NOMO-1 (cell line): Measurements from ENCODE around the gene MYL12A.
"Not testable (repeated sequence)": the region's sequence is repeated elsewhere in the genome, so short reads cannot be mapped to it uniquely, and the experiment has no call there.

ENCODE experiments used
- DNase-seq, 2 experiments: peaks; one replicate each; lab custom pipeline; 2025; ENCODE audit not compliant: unreplicated experiment in 2 of 2; lab: John Stamatoyannopoulos, UW

Gene MYL12A

GRCh38 chr18:3247240-3248061 lies at the start of gene MYL12A:
MYL12A (plus strand) TSS chr18:3247801; CDS start chr18:3253248, 5,447 bp downstream.
- DNase-seq, result peak; percentile 97 to 98

- not testable (repeated sequence) for DNase-seq
Observed at GRCh38 chr18:3198260-3198860, 49.2 kb upstream of the MYL12A start.

- no peak for DNase-seq
Observed at GRCh38 chr18:3199942-3200645, 47.5 kb upstream of the MYL12A start.

- DNase-seq, result no peak
Observed at GRCh38 chr18:3205239-3205638, 42.4 kb upstream of the MYL12A start.

DNA sequence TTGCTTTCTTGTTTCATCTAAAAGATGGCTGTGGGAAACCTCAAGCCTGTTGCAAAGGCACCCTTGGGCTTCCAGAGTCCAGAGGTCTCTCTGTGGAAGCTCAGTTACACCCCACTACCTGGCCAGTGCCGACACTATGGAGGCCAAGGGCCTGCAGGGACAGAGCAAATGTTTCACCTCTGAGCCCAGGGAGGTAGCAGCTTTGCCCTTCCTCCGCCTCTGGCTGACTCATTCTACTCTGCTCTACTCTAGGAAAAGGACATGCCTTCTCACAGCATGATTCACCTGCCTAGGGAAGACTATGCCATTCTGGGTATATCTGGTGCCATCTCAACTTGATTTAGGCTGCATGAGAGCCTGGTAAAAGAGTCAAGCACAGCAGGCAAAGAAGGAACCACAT lies 40.0 kb upstream of the MYL12A start:
- DNase-seq, result no peak

DNA sequence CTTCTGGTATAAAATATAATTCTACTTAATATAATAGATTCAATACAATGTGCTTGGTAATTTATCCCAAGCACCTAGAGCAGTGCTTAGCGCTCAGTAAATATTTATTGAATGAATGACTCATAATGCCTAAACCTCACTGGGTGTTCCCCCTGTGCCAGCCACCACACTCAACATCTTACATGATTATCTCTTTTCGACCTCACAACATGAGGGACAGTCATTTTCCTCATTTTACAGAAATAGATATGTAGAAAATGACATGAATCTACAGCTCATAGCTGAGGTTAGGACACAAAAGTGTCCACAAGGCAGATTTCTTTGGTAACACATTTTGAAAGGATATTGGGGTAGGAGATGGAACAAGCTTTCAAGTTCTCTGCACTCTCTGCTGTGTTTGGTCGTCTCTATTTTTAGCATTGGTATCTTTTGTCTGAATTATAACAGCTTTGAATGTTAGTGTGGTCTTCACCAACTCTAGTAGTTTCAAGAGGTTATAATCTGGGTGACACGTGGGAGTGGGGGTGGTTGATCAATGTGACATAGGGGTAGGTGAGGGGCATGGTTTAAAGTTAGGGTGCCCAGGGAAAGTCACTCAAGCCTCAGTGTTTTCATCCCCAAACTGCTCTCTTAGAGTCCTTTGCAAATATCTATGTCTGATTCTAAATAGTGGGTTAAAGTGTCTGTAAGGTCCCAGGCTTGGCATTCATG lies 37.6 kb upstream of the MYL12A start:
- no peak for DNase-seq

DNA sequence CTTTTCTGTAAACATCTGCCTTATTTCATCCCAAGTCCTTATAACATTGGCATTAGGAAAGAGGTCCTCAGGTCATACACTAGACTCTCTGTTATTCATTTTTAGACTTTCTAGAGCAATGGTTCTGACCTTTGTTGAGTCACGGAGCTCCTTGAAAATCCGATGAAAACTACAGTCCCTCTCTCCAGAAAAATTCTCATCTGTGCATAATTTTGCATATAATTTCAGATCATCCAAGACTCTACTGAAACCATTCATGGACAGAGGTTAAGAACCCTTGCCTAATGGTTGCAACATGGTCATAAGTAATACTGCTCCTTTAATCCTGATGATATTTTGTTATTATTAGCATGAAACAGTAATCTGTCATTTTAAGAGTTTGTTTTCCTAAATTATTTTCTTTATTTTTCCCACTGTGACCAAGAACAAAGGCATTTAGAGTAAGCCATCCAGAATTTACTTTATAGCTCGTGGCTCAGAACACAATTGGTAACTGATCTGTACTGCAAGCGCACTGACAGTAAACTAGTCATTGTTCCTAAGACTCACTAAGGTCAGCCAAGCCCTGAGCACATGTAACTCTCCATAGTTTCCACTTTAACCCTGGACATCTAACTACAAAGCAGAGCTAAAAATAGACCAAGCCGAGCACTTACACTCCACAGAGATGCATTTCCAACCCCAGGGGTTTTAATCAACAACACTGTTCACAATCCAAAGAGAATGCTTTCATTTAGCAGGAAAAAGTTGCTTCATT lies 36.2 kb upstream of the MYL12A start:
- no peak for DNase-seq

GRCh38 chr18:3212657-3213056 lies 34.9 kb upstream of the MYL12A start:
- DNase-seq, result no peak

- peak in 1 of 2 experiments; percentile 24 for DNase-seq
Observed at GRCh38 chr18:3213300-3214059, 34.1 kb upstream of the MYL12A start.

DNA sequence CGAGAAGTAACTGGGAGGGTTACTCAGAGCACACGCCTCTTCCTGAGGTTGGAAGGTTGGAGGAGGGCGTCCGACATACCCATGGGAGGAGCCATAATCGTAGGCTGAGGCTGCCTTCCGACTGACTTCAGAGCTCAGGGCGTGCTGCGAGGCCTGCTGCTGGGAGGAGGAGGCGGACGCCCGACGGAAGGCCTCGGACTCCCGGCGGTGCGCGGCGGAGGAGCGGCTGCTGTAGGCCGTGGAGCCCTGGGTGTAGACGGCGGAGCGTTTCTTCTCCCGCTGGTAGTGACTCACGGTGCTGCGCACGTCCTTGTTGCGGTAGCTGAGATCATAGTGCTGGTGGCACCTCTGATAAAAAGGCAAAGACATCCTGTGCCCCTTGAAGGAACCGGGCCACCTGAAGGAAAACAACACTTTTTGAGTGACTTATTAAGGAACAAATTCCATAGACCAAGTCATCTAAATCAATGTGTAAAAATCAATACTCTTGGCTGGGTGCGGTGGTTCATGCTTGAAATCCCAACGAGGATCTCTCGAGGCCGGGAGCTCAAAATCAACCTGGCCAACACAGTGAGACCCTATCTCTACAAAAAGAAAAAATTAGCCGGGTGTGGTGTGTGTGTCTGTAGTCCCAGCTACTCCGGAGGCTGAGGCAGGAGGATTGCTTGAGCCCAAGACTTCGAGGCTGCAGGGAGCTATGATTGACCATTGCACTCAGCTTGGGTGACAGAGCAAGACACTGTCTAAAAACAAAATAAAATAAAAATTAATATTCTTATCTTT lies 32.6 kb upstream of the MYL12A start:
- DNase-seq, result no peak

DNA sequence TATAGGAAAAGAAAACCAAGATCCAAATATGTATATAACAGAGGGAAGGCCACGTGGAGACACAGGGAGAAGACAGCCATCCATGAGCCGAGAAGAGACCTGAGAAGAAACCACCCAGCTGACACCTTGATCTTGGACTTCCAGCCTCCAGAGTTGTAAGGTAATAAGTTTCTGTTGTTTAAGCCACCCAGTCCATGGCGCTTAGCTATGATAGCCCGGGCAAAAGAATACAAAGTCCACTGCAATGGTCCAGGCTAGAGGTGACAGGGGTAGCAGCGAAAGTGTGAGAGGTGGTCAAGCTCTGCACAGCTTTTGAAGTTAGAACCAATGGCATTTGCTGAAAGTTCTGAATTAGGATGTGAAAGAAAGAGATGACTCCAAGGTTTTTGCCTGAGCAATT lies 30.6 kb upstream of the MYL12A start:
- no peak for DNase-seq

DNA sequence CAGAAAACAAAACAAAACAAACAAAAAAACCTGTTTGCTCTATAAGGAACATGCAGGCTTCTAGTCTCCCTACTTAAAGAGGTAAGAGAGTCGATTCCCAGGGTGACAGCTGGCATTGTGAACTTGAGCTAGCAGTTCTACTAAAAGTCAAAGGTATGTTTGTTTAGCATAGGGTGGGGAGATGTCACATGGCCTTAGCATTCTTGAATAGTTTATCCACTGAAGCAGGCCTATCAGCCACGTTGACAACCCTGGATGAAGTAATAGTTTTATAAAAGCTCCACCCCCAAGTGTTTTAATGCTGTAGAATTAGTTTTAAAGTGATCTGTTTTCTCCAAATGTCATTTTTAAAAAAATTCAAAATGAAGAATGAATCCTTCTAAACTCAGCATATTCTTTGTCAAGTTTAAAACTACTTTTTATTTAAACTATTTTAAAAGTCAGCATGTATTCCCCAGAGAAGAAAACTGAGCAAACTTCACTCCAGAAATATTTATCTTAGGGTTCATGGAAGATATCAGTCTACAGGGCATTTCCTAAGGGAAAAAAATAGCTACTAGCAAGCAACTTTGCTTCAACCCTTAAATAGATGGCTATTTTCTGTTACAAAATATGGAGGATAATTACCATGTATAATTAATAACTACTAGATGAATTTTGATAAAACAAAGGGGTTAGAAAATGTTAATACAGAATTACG lies 29.5 kb upstream of the MYL12A start:
- DNase-seq, result no peak

GRCh38 chr18:3218819-3219218 lies 28.8 kb upstream of the MYL12A start:
- no peak for DNase-seq

DNA sequence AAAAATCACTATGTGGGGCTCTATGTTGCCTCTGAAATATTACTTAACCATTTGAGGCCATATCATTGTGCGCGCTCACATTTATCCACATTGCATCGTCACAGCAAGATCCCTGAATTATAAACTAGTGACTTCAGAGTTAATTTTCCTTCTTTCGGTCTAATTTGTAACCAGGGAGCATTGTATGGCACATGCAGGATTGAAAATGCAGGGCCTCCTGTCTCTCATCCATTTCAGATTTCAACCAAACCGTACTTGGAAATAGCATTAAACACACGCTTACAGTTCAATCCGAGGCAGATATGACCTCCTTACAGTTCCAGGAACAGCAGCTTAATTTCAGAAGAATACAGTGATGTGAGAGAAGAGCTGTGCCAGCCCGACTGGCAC lies 28.4 kb upstream of the MYL12A start:
- DNase-seq, result no peak

GRCh38 chr18:3219631-3220335 lies 27.8 kb upstream of the MYL12A start, which contains the start of gene MYOM1:
MYOM1 (minus strand) TSS chr18:3219968; CDS start chr18:3215223, 4,745 bp downstream.
- DNase-seq, result no peak

GRCh38 chr18:3220868-3221267 lies 26.7 kb upstream of the MYL12A start:
- DNase-seq, result not testable (repeated sequence)

DNA sequence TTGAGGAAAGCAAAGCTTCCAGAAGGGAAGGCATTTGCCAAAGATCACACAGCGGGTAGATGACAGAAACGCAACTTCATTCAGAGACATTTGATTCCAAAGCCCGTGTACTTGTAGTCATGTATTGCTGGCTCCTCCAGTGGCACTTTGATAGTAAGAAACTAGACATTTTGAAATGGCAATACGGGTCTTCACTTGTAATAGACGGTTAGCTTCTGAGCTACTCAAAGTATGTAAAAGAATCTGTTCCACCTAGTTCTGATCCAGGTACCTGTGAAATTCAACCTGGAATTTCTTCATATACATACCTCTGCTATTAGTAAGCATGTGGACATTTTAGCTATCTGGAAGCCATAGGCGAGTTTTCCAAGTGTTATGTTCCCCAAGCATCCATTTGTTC lies 26.1 kb upstream of the MYL12A start:
- DNase-seq, result no peak

GRCh38 chr18:3223356-3223755 lies 24.2 kb upstream of the MYL12A start:
- DNase-seq, result no peak
